GM08714 (cell line): ENCODE measurements around the gene SCPEP1.

Source experiments
- H3K4me3 ChIP-seq: fragments of 200-500 bp; sonication (Bioruptor generic); 2 replicates; pipeline ENCODE4 v1.5.1; 2014; ENCODE audit warnings: mild to moderate bottlenecking, low read length, inconsistent platforms
- ZNF274 ChIP-seq: IDR thresholded peaks from 2 replicates; pipeline ENCODE4 v1.6.1; 2012; ENCODE audit warnings: mild to moderate bottlenecking, low read depth, low read length

Gene SCPEP1

DNA sequence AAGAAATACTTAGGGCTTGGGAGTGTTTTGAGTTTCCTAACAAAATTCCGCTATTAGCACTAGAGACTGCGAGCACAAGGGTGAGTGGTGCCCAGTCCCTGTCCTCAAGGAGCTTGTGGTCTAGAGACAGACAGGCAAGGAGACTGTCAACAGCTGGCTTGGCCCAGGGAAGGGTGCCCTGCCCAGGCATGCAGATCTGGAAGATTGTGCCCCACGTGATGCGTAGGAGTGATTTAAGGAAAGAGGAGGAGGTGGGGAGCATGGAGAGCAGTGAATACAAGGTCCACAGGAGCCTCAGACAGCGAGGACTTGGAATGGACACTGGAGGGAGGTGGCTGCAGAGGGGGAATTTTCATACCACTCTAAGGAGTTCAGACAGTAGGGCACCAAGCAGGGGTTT is 25.0 kb downstream of the SCPEP1 start:
- TF ChIP-seq ZNF274: no peak

DNA sequence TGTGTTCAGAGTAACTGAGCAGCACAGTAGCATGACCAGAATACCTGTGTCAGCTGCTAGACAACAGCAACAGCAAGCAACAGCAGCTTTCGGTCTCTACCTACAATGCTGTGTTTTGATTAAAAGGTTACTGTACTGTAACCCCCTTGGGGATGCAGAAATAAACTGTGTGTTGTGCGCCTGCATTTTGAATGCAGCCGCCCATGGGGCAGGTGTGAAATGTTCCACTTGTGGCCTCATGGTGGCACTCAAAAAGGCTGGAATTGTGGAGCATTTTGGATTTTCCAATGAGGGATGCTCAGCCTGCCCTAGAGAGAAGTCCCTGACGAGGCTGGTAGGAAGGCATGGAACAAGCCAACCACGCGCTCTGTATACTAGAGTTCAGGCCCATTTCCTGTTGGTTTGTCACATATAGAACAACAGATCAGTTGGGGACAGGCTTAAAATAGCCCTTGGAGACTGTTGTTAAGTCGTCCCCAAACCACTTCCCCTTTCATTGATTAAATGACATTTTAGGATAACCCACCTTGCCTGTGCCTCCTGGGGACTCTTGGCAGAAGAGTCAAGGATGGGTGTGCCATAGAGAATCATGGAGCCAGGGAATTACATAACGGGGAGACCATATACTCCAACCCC is 27.1 kb downstream of the SCPEP1 start:
- peak overlapping the region; percentile 37; the same call in 1 of the 2 replicates for H3K4me3 ChIP-seq

More for the DNA sequence above, 25.0 kb downstream of the SCPEP1 start:
- no peak overlapping the region for H3K4me3 ChIP-seq

DNA sequence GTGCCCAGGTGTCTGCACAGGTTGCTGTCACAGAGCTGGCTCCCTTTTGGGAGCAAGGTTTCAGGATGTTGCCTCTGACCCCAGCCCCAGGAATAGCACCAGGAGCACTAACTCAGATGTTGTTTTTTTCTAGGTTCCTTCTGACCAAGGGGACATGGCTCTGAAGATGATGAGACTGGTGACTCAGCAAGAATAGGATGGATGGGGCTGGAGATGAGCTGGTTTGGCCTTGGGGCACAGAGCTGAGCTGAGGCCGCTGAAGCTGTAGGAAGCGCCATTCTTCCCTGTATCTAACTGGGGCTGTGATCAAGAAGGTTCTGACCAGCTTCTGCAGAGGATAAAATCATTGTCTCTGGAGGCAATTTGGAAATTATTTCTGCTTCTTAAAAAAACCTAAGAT is 28.1 kb downstream of the SCPEP1 start:
- H3K4me3 ChIP-seq: no peak overlapping the region
- no peak for TF ChIP-seq ZNF274

More for the DNA sequence above, 27.1 kb downstream of the SCPEP1 start:
- no peak for TF ChIP-seq ZNF274

DNA sequence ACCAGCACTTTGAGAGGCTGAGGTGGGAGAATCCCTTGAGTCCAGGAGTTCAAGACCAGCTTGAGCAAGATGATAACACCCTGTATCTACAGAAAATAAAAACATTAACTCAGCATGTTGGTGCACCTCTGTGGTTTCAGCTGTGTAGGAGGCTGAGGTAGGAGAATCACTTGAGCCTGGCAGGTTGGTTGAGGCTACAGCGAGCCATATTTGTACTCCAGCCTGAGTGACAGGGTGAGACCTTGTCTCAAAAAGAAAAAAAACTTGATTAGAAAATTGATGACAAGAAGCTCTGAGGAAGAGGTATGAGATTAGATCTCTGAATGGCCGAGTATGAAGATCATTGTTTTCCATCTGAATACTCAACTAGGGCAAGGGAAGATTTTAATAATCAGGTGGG is 31.0 kb downstream of the SCPEP1 start:
- TF ChIP-seq ZNF274: no peak

DNA sequence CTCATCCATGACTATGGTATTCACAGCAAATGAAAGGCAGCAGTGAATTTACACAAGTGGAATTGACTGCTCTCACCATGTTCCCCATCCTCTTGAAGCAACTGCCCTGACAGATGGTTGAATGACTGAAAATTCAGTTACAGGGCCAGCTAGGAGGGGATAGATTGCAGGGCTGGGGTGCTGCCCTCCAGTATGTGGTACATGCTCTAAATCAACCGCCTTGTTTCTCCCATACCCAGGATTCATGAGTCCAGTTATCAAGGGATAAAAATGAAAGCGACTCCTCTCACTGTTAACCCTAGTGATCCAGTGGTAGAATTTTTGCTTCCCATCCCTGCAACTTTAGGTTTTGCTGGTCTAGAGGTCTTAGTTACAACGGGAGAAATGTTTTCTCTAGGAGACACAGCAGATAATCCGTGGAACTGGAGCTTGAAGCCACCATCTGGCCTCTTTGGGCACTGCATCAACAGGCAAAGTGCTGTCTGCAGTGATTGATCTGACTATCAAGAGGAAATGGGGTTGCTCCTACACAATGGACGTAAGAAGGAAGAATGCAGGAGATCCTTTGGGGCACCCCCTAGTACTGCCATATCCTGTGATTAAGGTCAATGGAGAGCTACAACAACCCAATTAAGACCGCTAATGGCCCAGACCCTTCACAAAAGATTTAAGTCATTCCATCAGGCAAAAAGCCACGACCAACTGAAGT is 32.0 kb downstream of the SCPEP1 start:
- no peak overlapping the region for H3K4me3 ChIP-seq
- TF ChIP-seq ZNF274: no peak

More for the DNA sequence above, 31.0 kb downstream of the SCPEP1 start:
- H3K4me3 ChIP-seq: no peak overlapping the region

DNA sequence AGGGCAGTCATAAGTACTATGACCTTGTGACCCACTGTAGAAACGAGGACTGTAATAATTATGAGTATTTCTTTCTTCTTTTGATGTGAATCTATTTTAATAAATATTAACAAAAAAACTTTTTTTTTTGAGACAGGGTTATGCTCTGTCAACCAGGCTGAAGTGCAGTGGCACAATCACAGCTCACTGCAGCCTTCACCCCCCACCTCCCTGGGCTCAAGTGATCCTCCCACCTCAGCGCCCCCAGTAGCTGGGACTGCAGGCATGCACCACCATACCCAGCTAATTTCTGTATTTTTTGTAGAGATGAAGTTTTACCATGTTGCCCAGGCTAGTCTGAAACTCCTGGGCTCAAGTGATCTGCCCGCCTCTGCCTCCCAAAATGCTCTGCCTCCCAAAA is 32.6 kb downstream of the SCPEP1 start:
- H3K4me3 ChIP-seq: no peak overlapping the region
- TF ChIP-seq ZNF274: no peak

DNA sequence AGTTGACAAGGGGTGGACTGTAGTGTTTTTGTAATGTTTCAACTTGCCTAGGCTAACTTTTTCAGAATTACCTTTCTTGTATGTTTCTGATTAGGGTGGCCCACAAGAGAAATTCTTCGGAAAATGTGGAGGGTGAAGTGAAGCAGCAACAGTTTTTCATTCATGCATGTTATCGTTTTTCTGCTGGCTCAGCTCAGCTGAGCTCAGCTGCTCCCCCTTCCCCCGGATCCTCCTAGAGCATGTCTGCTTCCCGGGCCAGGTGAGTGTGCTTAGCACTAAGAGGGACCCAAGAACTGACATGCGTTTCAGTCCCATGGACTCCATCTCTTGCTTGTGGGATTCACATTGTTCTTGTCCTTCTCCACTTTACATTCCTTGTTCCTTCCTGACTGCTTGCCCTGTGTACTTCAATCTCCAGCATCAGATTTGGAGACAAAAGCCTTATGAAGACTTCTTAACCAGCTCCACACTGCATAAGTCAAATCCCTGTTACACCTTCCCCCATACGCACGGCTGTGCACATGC is 33.6 kb downstream of the SCPEP1 start:
- TF ChIP-seq ZNF274: no peak
- H3K4me3 ChIP-seq: no peak overlapping the region

DNA sequence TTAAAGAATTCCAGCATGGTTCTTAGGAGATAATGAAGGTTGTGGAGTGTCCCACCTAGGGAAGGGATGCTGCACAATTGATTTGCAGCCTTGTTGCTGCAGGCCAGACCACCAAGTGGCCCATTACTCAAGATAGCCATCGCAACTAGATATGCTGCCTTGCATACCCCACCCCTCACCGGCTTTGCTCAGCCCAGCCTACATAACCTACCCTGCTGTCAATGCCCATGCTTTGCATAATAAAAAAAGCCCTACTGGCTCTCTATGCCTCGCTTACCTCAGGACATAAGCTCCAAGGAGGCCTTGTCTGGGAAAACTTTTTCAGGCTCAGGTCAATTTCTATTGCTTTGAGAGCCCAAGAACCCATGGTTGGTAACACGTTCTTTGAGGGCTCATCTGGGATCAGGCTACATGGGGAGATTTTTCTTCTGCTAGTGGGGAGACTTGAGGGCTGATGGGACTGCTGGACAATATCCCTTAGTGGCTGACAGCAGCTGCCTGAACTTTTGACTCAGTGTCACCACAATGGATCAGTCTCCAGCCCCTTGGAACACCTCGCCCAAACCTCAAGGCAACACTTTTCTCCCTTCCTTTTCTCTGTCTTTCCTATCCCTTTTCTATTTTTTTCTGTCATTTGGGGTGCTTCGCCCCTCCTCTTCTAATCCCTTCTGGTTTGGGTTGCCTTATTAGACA is 38.3 kb downstream of the SCPEP1 start:
- TF ChIP-seq ZNF274: no peak
- no peak overlapping the region for H3K4me3 ChIP-seq

DNA sequence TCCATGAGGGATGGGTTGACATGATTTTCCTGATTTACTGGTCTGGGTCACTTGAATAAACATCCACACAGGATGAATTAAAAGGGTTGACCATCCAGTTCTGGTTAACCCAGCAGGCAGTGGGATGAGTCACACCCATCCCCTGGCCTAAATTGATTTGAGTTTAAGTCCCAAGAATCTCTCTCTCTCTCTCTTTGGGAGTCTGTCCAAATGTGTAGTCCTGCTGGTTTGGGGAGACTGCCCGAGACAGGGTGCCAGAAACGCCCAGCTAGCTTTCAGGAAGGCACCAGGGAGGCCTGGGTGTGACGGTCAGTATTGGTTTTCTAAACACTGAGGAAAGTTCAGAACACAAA is 38.8 kb downstream of the SCPEP1 start:
- H3K4me3 ChIP-seq: no peak overlapping the region
- no peak for TF ChIP-seq ZNF274

DNA sequence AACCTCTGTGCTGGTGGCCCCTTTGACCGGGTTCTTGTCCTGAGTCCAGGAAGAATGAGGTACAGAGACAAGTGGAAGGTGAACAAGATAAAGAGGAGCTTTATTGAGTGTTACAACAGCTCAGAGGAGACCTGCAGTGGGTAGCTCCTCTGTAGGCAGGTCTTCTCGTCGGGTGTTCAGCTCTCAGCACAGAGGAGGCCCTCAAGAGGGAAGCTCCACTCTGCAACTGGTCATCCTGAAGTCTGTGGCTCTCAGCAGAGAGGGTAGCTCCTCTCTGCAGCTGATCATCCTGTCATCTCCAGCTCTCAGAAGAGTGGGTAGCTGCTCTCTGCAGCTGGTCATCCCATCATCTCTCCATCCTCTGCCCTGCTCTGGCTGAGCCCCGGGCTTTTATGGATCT is 39.7 kb downstream of the SCPEP1 start:
- H3K4me3 ChIP-seq: no peak overlapping the region
- no peak for TF ChIP-seq ZNF274

DNA sequence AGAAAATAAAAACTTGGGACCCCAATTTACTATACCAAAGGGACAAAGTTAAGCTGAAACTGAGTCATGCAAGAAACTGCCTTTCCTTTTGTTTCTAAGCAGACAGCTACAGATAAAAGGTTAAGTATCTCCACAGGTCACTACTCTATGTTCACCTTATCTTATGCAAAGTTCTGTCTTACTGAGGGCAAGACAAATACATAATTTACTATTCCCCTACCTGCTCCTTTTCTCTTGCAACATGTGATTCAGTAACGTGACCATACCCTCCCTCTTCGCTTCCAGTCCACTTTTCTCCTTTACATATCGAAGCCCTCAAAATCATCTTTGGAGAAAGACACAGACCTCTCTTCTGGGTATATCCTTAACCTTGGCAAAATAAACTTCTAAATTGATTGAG is 42.3 kb downstream of the SCPEP1 start:
- H3K4me3 ChIP-seq: no peak overlapping the region
- no peak for TF ChIP-seq ZNF274

DNA sequence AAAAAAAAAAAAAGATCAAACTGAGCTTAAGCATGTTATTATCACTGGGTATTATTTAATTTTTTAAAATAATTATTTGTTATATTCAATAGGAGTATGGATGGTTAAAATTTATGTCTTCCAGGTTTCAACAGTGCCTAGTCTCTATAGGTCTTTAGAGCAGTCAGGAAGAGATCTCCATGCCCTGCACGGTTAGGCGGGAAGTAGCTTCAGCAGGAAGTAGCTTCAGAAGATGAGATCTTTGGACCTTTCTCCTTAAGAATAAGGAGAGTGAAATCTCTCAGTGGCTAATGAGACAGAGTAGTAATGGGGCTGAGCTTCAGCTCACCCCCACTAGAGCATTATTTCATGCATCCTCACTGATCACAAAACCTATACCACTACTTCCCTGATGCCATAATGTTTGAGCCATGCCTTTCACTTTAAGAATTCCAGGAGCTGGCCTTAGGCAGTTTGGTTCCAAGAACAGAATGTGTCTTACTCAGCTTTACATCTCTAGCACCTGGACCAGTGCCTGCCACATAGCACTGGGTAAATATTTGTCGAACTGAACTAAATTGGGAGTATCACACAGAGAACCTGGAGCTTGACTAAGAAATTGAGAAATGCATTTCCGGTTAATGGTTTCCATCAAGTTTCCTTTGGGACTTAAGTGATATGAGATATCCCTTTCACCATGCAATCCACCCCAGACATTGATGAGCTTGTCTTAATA is 43.5 kb downstream of the SCPEP1 start:
- no peak for TF ChIP-seq ZNF274
- no peak overlapping the region for H3K4me3 ChIP-seq

DNA sequence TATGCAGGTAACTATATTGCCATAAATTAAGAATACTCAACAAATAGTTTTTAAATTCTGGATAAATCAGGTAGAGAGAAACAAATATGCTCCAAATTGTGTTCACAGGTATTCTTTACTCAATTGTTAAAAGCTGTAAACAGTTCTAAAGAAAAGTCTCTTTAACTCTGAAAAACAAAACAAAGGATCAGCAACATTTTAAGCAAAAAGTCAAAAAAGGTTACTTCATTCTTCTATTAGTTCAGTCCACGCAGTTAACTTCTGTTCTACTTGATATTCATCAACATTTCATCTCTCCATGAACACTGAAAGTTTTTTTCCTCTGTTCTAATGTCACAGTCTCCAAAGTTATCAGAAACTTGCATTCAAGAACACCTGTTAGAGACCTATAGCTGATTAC is 47.9 kb downstream of the SCPEP1 start:
- no peak for TF ChIP-seq ZNF274
- H3K4me3 ChIP-seq: no peak overlapping the region

DNA sequence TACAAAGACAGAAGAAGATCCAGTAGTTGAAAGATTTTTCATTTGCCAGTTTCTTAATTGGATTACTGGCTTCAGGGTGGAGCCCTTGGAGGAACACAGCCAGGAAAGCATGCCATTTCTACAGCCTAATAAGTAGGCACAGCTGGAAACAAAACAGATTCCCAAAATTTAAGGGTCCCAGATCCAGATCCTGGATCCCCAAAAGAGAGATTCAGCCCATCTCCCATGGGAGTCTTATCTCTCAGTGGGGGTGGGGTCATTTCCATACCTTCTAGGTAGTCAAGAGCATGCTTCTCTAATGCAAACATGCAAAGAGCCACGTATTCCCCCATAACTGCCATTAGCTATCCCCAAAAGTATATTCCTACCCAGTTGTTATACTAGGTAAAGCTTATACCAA is 49.9 kb downstream of the SCPEP1 start:
- TF ChIP-seq ZNF274: no peak
- H3K4me3 ChIP-seq: no peak overlapping the region

DNA sequence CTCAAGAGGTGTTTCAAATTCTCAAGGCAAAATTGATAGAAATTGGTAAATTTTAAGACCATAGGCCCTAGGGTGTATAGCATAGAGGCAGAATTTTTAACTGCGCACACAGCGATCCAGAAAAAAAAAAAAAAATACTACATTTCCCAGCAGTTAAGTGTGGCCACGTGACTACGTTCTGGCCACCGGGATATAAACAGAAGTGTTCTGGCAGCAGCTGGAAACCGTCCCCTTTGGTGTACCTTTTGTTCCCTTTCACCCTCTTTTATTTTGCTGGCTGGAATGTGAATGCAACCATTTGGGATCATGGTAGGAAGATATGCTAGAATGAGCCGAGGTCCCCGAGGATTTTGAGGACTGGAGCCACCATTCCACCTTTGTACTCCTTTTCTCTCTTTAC is 54.4 kb downstream of the SCPEP1 start:
- no peak overlapping the region for H3K4me3 ChIP-seq
- no peak for TF ChIP-seq ZNF274
